Trophoblast cell (in vitro differentiated cells and primary cell): ENCODE results near the gene EIF3D.

ENCODE experiments used
- DNase-seq, 2 donors: peaks; one replicate each; pipeline ENCODE4 v3.0.0-alpha.2; 2016
- H2AFZ ChIP-seq: 2 replicates; pipeline ENCODE4 v1.6.1; 2013; ENCODE audit warnings: low read length, moderate library complexity, mild to moderate bottlenecking; ENCODE audit not compliant: insufficient read depth, poor library complexity
- H2AK5ac ChIP-seq: 2 replicates; pipeline ENCODE4 v1.6.1; 2013; ENCODE audit warnings: mild to moderate bottlenecking, low read length
- H2BK120ac ChIP-seq: 2 replicates; pipeline ENCODE4 v1.6.1; 2013; ENCODE audit warnings: low read length, mild to moderate bottlenecking, moderate library complexity; ENCODE audit not compliant: insufficient read depth, poor library complexity
- H2BK12ac ChIP-seq: 2 replicates; pipeline ENCODE4 v1.6.1; 2013; ENCODE audit warnings: mild to moderate bottlenecking, low read length, moderate library complexity
- H2BK5ac ChIP-seq: 2 replicates; pipeline ENCODE4 v1.6.1; 2013; ENCODE audit warnings: low read length, low read depth, moderate library complexity, mild to moderate bottlenecking; ENCODE audit not compliant: poor library complexity
- H3K14ac ChIP-seq: 2 replicates; pipeline ENCODE4 v1.6.1; 2013; ENCODE audit warnings: mild to moderate bottlenecking, low read length
- H3K18ac ChIP-seq: 2 replicates; pipeline ENCODE4 v1.6.1; 2013; ENCODE audit warnings: mild to moderate bottlenecking, low read length
- H3K23ac ChIP-seq: 2 replicates; pipeline ENCODE4 v1.6.1; 2013; ENCODE audit warnings: low read length
- H3K27ac ChIP-seq: 2 replicates; pipeline ENCODE4 v1.5.1; 2013; ENCODE audit warnings: low read depth, mild to moderate bottlenecking, inconsistent platforms, low read length, moderate library complexity
- H3K27me3 ChIP-seq: 2 replicates; pipeline ENCODE4 v1.6.1; 2013; ENCODE audit warnings: inconsistent platforms, mild to moderate bottlenecking, low read length, moderate library complexity; ENCODE audit not compliant: insufficient read depth
- H3K36me3 ChIP-seq, 2 experiments: 1 replicate in 1 of 2; 2 replicates in 1 of 2; pipeline ENCODE4 v1.6.1; 2013; ENCODE audit warnings: low read length in 2 of 2, mild to moderate bottlenecking in 2 of 2, moderate library complexity in 1 of 2; ENCODE audit not compliant: insufficient read depth in 2 of 2, control insufficient read depth in 1 of 2
- H3K4ac ChIP-seq: 2 replicates; pipeline ENCODE4 v1.6.1; 2013; ENCODE audit warnings: low read depth, mild to moderate bottlenecking, low read length, moderate library complexity
- H3K4me1 ChIP-seq, 2 experiments: 1 replicate in 1 of 2; 2 replicates in 1 of 2; pipeline ENCODE4 v1.6.1; 2013; ENCODE audit warnings: low read length in 2 of 2, mild to moderate bottlenecking in 2 of 2, moderate library complexity in 1 of 2; ENCODE audit not compliant: insufficient read depth in 2 of 2, control insufficient read depth in 1 of 2
- H3K4me2 ChIP-seq: 2 replicates; pipeline ENCODE4 v1.6.1; 2013; ENCODE audit warnings: inconsistent platforms, mild to moderate bottlenecking, low read length, moderate library complexity
- H3K4me3 ChIP-seq: 2 replicates; pipeline ENCODE4 v1.5.1; 2013; ENCODE audit warnings: mild to moderate bottlenecking, low read depth, low read length, inconsistent platforms
- H3K79me1 ChIP-seq: one replicate; pipeline ENCODE4 v1.6.1; 2013; ENCODE audit warnings: low read length
- H3K79me2 ChIP-seq: 2 replicates; pipeline ENCODE4 v1.6.1; 2013; ENCODE audit warnings: low read length, mild to moderate bottlenecking; ENCODE audit not compliant: control insufficient read depth, insufficient read depth, poor library complexity
- H3K9ac ChIP-seq: 2 replicates; pipeline ENCODE4 v1.6.1; 2013; ENCODE audit warnings: mild to moderate bottlenecking, low read length
- H3K9me3 ChIP-seq: 2 replicates; pipeline ENCODE4 v1.6.1; 2013; ENCODE audit warnings: low read depth, mild to moderate bottlenecking, control low read depth, inconsistent platforms, low read length; ENCODE audit not compliant: insufficient read depth
- H4K12ac ChIP-seq: 2 replicates; pipeline ENCODE4 v1.6.1; 2013; ENCODE audit warnings: low read depth, mild to moderate bottlenecking, low read length, moderate library complexity
- H4K8ac ChIP-seq: 2 replicates; pipeline ENCODE4 v1.6.1; 2013; ENCODE audit warnings: low read depth, mild to moderate bottlenecking, low read length, moderate library complexity
- H4K91ac ChIP-seq: one replicate; pipeline ENCODE4 v1.6.1; 2013; ENCODE audit warnings: low read depth, mild to moderate bottlenecking, low read length, moderate library complexity
- WGBS: extraction: QIAGEN DNeasy Blood & Tissue Kit; methylation state at CpG from one replicate; pipeline ENCODE4 v1.1.7; 2013; ENCODE audit warnings: missing lambda C conversion rate; ENCODE audit not compliant: insufficient read length, insufficient coverage; ENCODE audit errors: extremely low coverage; 5-methylcytosine and 5-hydroxymethylcytosine counted together

EIF3D gene

DNA sequence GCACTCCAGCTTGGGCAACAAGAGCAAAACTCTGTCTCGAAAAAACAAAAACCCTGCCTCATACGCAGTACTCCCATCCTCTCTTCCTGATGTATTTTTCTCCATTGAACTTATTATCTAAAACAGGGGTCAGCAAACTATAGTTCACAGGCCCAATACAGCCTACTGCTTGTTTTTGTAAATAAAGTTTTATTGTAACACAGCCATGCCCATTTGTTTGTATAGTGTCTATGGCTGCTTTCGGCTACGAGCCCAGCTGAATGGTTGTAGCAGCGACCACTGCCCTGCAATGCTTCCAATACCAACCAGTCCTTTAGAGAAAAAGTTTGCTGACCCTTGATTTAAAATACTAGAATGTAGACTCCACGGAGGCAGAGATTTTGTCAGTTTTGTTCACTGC lies 53.6 kb downstream of the EIF3D start:
- H3K27ac ChIP-seq, result no peak overlapping the region
- H3K9me3 ChIP-seq, result no peaks in the 10 kb centered on the region
- no peak overlapping the region for H2BK120ac ChIP-seq
- H2AFZ ChIP-seq, result no peak overlapping the region
- H3K79me2 ChIP-seq, result no peaks in the 10 kb centered on the region
- H2AK5ac ChIP-seq, result no peak overlapping the region
- H3K27me3 ChIP-seq, result no peaks in the 10 kb centered on the region
- no peak overlapping the region for H3K9ac ChIP-seq
- H2BK12ac ChIP-seq, result no peak overlapping the region
- H4K8ac ChIP-seq, result no peak overlapping the region
- no CpG with 5 or more reads among the region's 6 CpGs for WGBS
- H3K23ac ChIP-seq, result no peak overlapping the region
- H3K14ac ChIP-seq, result no peak overlapping the region
- H3K4me2 ChIP-seq, result no peak overlapping the region
- no peak overlapping the region for H3K18ac ChIP-seq
- H3K4ac ChIP-seq, result no peak overlapping the region
- no peak overlapping the region for H3K4me3 ChIP-seq
- no peak overlapping the region for H4K12ac ChIP-seq
- no peak overlapping the region for H2BK5ac ChIP-seq
- no peaks in the 10 kb centered on the region for H3K79me1 ChIP-seq
- DNase-seq, result no peak
- peaks cover 29 to 36% of the 10 kb centered on the region in 2 experiments for H3K36me3 ChIP-seq
- H3K4me1 ChIP-seq, result peaks cover 0 to 4% of the 10 kb centered on the region in 2 experiments
- no peak overlapping the region for H4K91ac ChIP-seq

DNA sequence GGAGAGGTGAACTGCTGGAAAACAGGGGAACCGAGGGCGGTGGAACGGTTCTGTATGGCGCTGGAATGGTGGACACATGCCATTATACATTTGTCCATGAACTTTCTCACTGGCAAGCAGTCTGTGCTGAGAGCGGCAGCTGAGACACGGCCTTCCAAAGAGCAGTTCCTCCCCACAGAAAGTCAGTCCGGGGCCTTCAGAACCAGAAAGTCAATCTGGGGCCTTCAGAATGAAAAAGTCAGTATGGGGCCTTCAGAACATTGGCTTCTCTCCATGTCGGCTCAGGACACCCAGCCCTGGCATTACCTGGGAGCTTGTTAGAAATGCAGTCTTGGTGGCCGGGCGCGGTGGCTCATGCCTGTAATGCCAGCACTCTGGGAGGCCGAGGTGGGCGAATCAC lies 56.3 kb downstream of the EIF3D start:
- Histone ChIP-seq H3K79me2 (peaks cover 2% of the 10 kb centered on the region), H2BK12ac (no peak overlapping the region), H3K27me3 (no peaks in the 10 kb centered on the region), H2BK5ac (no peak overlapping the region), H4K91ac (no peak overlapping the region), H3K14ac (no peak overlapping the region), H3K27ac (no peak overlapping the region), H3K23ac (no peak overlapping the region), H3K4ac (no peak overlapping the region), H3K4me2 (no peak overlapping the region), H3K79me1 (peaks cover 12% of the 10 kb centered on the region), H3K18ac (no peak overlapping the region), H2BK120ac (no peak overlapping the region), H3K9me3 (no peaks in the 10 kb centered on the region), H4K12ac (no peak overlapping the region), H3K4me1 (peaks cover 9 to 15% of the 10 kb centered on the region in 2 experiments), H2AFZ (no peak overlapping the region), H4K8ac (no peak overlapping the region), H3K4me3 (no peak overlapping the region), H2AK5ac (no peak overlapping the region), H3K36me3 (peaks cover 27 to 36% of the 10 kb centered on the region in 2 experiments), H3K9ac (no peak overlapping the region)
- whole genome bisulfite sequencing, result no CpG with 5 or more reads among the region's 13 CpGs
- no peak for DNase-seq

DNA sequence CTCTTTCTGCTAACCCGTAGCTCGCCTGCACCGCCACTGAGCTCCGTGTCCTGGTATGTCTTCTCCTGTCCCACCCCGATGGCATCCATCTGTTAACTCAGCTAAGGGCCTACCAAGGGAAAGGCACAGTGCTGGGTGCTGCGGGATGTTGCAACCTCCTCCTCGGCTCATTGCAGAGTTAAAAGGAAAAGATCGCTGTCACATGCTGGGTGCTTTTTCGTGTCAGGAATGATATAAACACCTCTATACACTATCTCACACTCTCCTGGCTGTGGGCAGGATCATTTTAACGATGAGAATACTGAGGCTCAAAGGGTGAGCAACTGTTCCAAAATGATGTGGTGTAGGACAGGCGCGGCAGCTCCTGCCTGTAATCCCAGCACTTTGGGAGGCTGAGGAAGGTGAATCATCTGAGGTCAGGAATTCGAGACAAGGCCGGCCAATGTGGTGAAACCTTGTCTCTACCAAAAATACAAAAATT lies 57.6 kb downstream of the EIF3D start:
- Histone ChIP-seq H3K79me2 (peaks cover 7% of the 10 kb centered on the region), H2AFZ (no peak overlapping the region), H3K14ac (no peak overlapping the region), H3K27ac (peak overlapping the region; percentile 14), H4K91ac (peak overlapping the region; percentile 21), H4K8ac (no peak overlapping the region), H2BK5ac (no peak overlapping the region), H3K4me1 (peaks cover 14 to 21% of the 10 kb centered on the region in 2 experiments), H2AK5ac (peak overlapping the region; percentile 57), H3K9me3 (peaks cover 1% of the 10 kb centered on the region), H3K4me3 (no peak overlapping the region), H4K12ac (no peak overlapping the region), H3K27me3 (no peaks in the 10 kb centered on the region), H2BK12ac (peak overlapping the region; percentile 30), H3K79me1 (peaks cover 22% of the 10 kb centered on the region), H3K4me2 (no peak overlapping the region), H2BK120ac (peak overlapping the region; percentile 13), H3K4ac (no peak overlapping the region), H3K18ac (peak overlapping the region; percentile 9), H3K36me3 (peaks cover 29 to 30% of the 10 kb centered on the region in 2 experiments), H3K23ac (no peak overlapping the region), H3K9ac (no peak overlapping the region)
- WGBS, result no CpG with 5 or more reads among the region's 14 CpGs
- peak; percentile 93 to 95 for DNase-seq

DNA sequence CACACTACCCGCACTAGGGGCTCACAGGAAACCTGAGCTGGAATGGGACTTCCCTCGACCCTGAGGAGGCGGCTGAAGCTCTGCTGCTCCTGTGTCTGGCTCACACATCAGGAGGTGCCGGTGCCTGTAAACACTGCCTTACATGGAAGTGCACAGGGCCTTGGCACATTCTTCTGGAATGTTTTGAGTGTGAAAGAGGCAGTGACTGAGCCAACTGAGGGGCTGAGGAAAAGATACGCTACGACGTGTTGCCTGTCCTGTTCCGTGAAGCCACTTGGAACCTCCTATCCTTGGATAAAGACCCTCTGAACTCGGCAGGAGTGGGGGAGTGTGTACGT lies 58.0 kb downstream of the EIF3D start:
- Histone ChIP-seq H3K79me1 (peaks cover 24% of the 10 kb centered on the region), H4K8ac (no peak overlapping the region), H3K9me3 (peaks cover 1% of the 10 kb centered on the region), H2BK5ac (no peak overlapping the region), H2AFZ (no peak overlapping the region), H3K14ac (no peak overlapping the region), H3K27me3 (no peaks in the 10 kb centered on the region), H3K36me3 (peaks cover 27 to 30% of the 10 kb centered on the region in 2 experiments), H3K4me1 (peaks cover 15 to 24% of the 10 kb centered on the region in 2 experiments), H4K91ac (peak overlapping the region; percentile 21), H3K4me3 (no peak overlapping the region), H3K18ac (peak overlapping the region; percentile 9), H2BK12ac (peak overlapping the region; percentile 30), H3K4me2 (no peak overlapping the region), H3K4ac (no peak overlapping the region), H3K9ac (no peak overlapping the region), H2AK5ac (peak overlapping the region; percentile 57), H2BK120ac (peak overlapping the region; percentile 13), H4K12ac (no peak overlapping the region), H3K23ac (no peak overlapping the region), H3K27ac (peak overlapping the region; percentile 14), H3K79me2 (peaks cover 7% of the 10 kb centered on the region)
- DNase-seq, result peak; percentile 83 to 87
- no CpG with 5 or more reads among the region's 10 CpGs for WGBS
